Fibroblast of mammary gland (primary cell): ENCODE measurements around the gene UVSSA.
A peak's percentile ranks its signal among the peaks of the same experiment; 100 is the strongest.

Experiments
- DNase-seq: peaks from one replicate; pipeline ENCODE4 v3.0.0-alpha.2; 2010; ENCODE audit warnings: low read depth
- H3K4me3 ChIP-seq: 2 replicates; pipeline ENCODE4 v1.5.1; 2011; ENCODE audit warnings: low read depth, mild to moderate bottlenecking, low read length, moderate library complexity; ENCODE audit not compliant: control insufficient read depth
- TF ChIP-seq, protein P1 (sequence below): conservative IDR thresholded peaks from 2 replicates; pipeline ENCODE4 v1.5.1; 2011; ENCODE audit warnings: low read depth, low read length, inconsistent platforms; ENCODE audit not compliant: control insufficient read depth, insufficient read depth

UVSSA gene

DNA sequence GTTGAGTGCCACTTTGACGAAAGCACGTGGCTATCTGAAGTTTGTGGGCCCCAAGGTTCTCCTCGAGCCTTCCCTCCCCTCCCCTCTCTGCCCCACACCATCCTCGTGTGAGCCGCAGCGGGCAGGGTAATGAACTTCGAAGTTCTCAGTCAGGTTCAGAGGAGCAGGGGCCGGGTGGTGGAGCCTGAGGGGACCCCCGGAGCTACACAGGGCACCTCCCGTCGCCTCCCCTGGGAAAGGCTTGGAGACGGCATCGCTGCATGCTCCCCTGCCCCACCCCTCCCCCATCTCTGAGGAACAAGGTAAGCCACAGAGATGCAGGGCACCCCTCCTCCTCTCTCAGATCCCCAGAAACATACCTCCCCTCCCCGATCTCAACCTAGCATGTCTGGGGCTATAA lies 62.1 kb downstream of the UVSSA start:
- H3K4me3 ChIP-seq, result no peak overlapping the region
- TF ChIP-seq, protein P1, sequence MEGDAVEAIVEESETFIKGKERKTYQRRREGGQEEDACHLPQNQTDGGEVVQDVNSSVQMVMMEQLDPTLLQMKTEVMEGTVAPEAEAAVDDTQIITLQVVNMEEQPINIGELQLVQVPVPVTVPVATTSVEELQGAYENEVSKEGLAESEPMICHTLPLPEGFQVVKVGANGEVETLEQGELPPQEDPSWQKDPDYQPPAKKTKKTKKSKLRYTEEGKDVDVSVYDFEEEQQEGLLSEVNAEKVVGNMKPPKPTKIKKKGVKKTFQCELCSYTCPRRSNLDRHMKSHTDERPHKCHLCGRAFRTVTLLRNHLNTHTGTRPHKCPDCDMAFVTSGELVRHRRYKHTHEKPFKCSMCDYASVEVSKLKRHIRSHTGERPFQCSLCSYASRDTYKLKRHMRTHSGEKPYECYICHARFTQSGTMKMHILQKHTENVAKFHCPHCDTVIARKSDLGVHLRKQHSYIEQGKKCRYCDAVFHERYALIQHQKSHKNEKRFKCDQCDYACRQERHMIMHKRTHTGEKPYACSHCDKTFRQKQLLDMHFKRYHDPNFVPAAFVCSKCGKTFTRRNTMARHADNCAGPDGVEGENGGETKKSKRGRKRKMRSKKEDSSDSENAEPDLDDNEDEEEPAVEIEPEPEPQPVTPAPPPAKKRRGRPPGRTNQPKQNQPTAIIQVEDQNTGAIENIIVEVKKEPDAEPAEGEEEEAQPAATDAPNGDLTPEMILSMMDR, result no peak
- DNase-seq, result no peak

GRCh38 chr4:1409491-1410425 lies 62.8 kb downstream of the UVSSA start:
- DNase-seq, result no peak
- TF ChIP-seq, protein P1, result no peak
- no peak overlapping the region for H3K4me3 ChIP-seq

DNA sequence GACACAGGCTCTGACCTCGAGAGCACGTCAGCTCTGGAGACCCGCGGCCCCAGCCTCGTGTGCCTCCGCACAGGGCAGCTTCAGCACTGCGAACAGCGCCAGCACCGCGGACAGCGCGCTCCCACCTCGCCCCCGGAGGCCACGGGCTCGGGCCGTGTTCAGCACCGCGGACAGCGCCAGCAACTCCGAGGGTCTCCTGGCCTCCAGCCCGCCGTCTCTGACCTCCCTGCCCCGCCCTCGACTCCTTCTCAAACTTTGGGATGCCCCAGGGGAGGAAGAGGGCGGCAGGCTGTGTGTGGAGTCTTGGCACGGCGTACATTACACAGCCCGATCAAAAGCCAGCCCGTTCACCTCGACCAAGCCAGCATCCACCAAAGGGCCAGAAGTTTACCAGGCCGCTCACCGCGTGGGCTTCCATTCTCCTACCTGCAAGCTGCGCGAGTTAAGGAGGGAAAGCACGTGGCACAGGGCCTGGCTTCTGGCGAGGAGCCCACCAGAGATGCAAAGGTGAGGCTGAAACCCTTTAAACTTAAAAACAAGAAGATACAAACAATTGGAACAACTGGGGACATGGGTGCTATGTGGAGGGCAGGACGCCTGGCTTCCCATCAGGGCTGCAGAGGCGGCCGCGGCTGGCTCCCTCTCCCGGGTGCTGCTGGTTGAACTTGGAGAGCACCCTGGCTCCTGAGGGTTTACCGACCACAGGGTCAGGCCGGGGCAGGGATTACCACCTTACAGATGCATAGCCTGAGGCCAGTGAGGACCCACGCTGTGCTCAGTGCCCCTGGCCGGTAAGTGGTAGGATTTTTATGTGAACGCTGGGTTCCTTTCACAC lies 63.7 kb downstream of the UVSSA start:
- H3K4me3 ChIP-seq, result no peak overlapping the region
- peak; percentile 29 for DNase-seq
- TF ChIP-seq, protein P1, result no peak

DNA sequence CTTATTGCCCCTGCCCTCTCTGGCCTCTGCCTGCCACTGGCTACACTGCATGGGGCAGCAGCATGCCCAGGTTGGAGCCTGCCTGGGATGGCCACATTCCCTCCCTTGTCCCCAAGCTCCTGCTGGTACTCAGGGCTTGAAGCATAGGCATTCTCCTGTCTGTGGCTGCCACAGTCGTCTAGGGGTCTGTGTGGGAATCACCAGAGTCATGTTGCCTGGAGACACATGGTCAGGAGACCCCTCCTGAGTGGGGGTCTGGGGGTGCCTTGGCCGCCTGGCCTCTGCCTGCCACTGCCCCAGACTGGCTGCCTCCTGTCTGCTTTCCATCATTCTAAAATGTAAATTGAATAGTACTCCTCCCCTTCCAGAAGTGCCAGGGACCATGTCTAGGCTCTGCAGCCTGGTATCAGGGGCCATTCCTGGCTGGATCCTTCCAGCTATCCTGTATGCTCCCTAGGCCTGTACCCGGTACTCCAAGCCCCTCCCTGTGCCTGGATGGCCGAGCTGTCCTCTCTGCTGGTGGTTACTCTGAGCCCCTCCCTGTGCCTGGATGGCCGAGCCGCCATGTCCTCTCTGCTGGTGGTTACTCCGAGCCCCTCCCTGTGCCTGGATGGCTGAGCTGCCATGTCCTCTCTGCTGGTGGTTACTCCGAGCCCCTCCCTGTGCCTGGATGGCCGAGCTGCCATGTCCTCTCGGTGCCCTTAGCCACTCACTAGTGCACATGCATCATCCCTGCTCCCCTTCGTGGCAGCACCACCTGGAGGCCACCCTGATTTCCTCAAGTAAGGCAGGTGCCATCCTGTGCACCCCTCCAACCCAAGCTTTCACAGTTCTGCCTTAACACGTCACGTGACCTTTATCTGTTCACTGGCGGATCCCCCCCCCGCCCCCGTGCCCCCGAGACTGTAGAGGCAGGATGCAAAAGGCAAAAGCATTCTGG lies 64.7 kb downstream of the UVSSA start:
- no peak overlapping the region for H3K4me3 ChIP-seq
- no peak for DNase-seq
- TF ChIP-seq, protein P1, result no peak

DNA sequence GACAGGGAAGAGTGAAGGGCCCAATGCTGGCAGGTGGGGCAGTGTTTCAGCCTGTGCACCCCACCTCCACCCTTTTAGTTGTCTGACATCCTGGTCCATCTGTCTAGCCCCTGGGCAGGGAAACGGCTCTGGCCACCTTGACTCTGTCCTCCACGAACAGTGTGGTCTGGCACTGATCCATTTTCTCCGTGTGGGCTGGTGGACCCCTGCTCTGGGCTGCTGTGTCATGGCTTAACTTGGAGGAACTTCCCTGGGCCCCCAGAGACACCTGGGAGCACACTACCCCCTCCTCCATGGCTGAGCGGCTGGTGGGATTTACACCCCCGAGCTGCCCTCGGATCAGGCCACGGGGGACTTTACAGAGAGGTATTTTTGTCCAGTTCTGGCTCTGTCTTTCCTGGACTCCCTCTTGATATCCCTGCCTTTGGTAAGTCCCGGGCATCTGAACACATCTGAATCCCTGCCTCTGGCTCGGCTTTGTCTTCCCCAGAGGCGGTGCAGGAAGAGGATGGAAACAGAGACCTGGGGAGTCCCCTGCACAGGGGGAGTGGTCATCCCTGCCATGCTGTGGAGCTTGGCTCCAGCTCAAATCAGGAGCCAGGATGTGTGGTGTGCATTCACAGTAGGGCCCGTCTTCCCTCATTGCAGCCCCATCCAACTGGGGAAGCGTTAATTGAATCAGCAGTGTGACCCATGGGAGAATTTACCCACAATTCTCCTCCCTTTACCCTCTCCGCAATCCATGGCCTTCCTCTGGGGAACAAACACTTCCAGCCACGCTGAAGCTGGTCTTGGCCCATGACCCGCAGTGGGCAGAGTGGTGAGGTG lies 65.6 kb downstream of the UVSSA start:
- DNase-seq, result no peak
- TF ChIP-seq, protein P1, result no peak
- H3K4me3 ChIP-seq, result no peak overlapping the region
